Melanocyte of skin (primary cell): ENCODE measurements around the gene CUX1. TPM values are rescaled to one million over a fixed set of nuclear protein-coding genes. Genes with fewer than 3 reads are reported as not detected.

ENCODE experiments used
- small RNA-seq, 2 donors: library from RNA; depleted of rRNA; stranded (forward); fragments of <200 nt; gene quantifications; one replicate each; pipeline ENCODE3, GENCODE V24; 2012
- total RNA-seq, 2 donors: library from RNA; depleted of rRNA; stranded (reverse); fragments of >200 nt; gene quantifications; 2 replicates each; pipeline ENCODE4 v1.2.3, GENCODE V29; 2012

Gene CUX1
- 10 to 100 TPM; 19.6 to 28.6 TPM for total RNA-seq

GRCh38 chr7:101817471-101818286 lies at the start of gene CUX1:
TSS of gene CUX1 (plus strand) at chr7:101817626. CDS start at chr7:101817640, 14 bp downstream.

GRCh38 chr7:102286237-102287110 lies 469.0 kb downstream of the CUX1 start, which contains the start of gene SH2B2:
TSS of gene SH2B2 (plus strand) at chr7:102286868. CDS start at chr7:102300551, 13,683 bp downstream.

Small RNAs within 50 kb of the gene (small RNA-seq; reads per million reads assigned to genes)
- gene AC005086.2 (0 reads per million in 2 donors), gene AC005086.3 (0 reads per million in 2 donors), gene AC005086.4 (0 reads per million in 2 donors), gene AC005088.1 (0 reads per million in 2 donors), gene MIR4285 (0 reads per million in 2 donors), gene RF00554 (0 reads per million in 2 donors)

Other genes starting within 250 kb of the CUX1 start
- not detected for gene MYL10, start 188.3 kb upstream of the CUX1 start, total RNA-seq